GM21723 (cell line): ENCODE results near the gene ALS2.
"Not testable (repeated sequence)": the region's sequence is repeated elsewhere in the genome, so short reads cannot be mapped to it uniquely, and the experiment has no call there.

Source experiments
- ATAC-seq: cut with Tn5 transposase; IDR thresholded peaks from one replicate; pipeline ENCODE4 v1.9.1; 2021; ENCODE audit warnings: mild to moderate bottlenecking, moderate library complexity; ENCODE audit not compliant: unreplicated experiment

ALS2 gene

DNA sequence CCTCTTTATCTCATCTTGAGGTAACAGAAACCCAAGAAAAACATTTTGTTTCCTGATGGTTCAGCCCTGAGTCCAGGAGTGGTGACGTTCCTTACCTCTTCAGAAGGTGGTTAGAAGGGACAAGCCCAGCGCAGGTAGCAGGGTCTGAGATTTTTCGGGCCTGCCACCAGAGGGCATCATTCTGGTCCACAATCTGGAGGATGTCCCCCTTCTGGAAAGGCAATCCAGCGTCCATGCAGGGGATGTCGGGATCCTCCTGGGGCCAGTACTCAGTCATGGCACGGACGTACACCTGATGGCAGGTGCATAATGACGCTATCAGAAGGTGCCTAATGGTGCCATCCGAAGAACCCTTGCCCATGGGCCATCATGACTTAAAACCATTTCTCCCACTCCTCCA, 100.0 kb downstream of the ALS2 start:
- ATAC-seq = no peak

DNA sequence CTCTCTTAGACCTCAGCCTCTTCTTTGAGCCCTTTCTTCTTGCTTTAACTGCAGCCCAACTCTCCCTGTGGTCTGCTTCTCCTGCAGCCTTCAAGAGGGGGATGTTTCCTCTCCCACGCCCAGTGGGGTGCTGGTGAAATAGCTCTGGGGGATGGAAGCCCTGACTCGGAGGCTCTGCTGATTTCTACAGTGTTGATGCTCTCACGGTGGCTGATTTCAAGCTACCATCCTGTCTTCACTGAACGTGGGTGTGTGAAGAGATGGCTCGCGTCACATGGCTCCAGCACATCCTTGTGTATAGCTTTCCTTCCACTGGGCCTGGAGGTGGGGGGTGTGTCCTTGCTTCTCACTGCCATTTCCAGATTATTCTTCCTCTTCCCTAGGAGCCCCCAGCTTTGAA, 102.3 kb downstream of the ALS2 start:
- no peak for ATAC-seq

- ATAC-seq = no peak
These were observed 105.3 kb downstream of the ALS2 start for GRCh38 chr2:201675454-201675853.

DNA sequence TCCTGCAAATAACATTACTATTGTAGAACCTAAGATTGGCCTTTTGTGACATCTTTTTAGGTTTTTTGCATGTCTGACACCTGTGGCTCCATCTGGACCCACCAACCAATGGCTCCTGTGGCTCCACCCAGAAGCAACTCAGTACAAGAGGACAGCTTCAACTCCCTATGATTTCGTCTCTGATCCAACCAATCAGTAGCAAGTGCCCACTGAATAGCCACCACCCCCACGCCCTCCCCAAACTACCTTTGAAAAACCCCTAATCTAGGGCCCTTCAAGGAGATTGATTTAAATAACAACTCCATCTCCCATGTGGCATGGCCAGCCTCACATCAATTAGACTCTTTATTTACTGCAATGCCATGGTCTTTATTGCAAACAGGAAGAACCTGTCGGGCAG, 105.9 kb downstream of the ALS2 start:
- no peak for ATAC-seq

DNA sequence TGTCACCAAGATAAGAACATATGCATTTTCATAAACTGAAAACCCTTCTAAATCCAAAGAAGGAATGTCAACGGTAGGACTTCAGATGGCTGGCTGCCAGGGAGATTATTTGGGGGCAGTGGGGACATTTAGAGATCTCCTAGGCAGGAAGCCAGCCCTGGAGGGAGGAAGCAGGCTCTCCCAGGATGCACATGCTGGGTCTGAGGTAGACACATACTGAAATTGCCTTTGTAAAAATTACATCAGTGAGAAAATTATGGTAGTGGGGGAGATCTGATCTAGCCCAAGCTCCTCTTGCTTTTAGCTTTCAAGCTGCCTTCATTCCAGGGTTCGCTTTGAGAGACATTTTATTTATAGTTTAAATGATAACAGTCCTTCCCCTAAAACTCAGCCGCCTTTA, 106.4 kb downstream of the ALS2 start:
- ATAC-seq = no peak

DNA sequence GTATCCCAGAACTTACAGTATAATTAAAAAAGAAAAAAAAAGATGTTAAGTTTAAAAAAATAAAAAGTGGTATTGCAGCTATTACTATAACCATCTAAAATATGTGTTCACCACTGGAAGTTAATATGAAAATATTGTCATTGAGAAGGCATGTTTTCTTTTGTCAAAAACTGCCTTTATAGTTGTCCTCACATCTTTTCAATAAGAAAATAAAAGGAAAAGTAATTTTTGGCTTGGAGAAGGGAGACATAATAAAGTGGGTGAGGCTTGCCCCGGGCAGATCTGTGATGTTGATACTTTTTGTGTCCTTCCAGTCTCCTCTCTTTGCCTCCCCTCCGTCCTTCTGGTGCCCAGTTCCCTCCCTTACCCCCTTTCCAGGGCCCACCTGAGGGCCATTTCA, 107.2 kb downstream of the ALS2 start:
- ATAC-seq = no peak

DNA sequence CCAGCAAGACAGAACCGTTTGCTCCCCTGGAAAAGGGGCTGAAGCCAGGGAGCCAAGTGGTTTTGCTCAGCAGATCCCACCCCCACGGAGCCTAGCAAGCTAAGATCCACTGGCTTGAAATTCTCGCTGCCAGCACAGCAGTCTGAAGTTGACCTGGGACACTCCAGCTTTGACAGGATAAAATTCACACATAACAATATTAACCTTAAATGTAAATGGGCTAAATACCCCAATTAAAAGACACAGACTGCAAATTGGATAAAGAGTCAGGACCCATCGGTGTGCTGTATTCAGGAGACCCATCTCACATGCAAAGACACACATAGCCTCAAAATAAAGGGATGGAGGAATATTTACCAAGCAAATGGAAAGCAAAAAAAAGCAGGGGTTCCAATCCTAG, 109.5 kb downstream of the ALS2 start:
- not testable (repeated sequence) for ATAC-seq

GRCh38 chr2:201669865-201670264, 110.9 kb downstream of the ALS2 start:
- ATAC-seq = no peak

GRCh38 chr2:201668402-201668910, 112.3 kb downstream of the ALS2 start:
- ATAC-seq = no peak

DNA sequence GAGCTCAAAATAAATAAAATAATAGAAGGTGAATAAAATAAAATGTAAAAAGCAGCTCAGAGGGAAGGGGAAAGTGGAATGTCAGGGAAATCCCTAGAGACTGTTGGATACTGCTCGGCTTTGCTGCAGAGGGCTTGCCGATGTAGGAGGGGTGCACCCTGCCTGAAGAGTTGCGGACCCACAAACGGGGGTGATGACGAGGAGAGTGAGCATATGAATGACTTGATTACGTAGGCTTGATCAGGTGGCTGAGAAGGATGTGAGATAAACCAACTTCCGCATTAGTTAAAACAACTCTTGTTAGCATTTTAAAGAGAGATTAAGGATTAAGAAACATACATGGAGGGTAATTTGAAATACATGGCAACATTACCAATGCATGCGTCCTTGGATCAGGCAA, 116.4 kb downstream of the ALS2 start:
- no peak for ATAC-seq

DNA sequence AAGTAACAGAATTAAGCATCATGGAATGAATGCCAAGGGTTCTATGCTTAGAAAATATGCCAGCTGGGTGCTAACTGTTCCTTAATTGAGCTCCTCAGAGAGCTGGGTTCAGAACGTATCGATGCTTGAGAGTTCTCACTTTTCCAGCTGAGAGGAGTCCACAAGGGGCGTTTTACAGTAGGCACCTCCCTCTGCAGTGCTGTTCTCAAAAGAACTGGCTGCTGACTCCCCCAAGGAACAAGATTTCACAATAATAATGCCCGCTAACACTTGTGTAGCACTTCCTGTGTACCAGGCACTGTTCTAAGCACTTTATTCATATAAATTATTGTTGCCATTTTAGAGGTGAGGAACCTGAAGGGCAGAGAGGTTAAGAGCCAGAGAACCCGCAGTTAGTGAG, 119.4 kb downstream of the ALS2 start:
- ATAC-seq = no peak

DNA sequence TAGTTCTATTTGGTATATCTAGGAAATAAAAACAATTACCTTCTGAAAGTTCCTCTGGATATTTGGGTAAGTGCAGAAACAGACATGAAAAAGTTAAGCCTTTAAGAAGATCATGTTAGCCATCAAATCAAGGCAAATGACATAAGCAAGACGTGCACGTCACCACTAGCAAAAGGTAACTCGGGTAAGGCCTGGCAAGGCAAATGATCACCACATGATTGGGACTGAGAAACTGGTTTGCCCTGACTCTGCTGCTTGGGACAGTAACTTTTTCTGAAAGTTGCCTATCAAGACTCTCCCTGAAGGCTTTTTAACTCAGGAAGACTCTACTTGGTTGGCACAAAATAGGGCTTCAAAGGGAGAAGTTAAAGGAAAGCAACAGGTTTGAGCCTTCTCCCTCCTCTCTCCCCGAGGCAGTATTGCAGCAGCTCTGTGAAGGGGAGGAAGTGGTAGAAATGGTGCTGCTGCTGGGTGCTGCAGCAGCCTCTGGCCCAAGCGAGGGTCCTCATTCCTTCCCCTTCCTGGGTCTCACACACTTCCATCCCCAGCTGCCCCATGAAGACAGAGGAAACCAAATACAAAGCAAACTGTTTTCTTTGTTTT, 120.3 kb downstream of the ALS2 start:
- ATAC-seq = no peak

DNA sequence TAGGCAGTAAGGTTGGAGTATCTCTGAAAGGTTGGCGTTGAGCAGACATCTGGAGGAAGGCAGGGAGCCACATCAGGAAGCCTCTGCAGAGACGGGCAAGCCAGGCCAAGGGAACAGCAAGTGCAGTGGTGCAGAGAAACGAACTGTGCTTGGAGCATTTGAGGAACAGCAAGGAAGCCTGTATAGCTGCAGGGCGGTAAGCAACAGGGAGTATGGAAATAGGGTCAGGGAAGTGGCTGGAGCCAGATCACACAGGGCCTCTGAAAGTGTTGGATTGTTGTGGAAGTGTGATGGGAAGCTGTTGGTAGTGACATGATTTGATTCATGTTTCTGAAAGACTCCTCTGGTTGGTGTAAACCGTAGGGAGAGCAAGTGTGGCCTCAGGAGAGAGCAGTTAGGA, 124.0 kb downstream of the ALS2 start:
- ATAC-seq = no peak

- no peak for ATAC-seq
These were observed 124.6 kb downstream of the ALS2 start for GRCh38 chr2:201656102-201656501.

- no peak for ATAC-seq
These were observed 125.9 kb downstream of the ALS2 start for GRCh38 chr2:201654616-201655384.

DNA sequence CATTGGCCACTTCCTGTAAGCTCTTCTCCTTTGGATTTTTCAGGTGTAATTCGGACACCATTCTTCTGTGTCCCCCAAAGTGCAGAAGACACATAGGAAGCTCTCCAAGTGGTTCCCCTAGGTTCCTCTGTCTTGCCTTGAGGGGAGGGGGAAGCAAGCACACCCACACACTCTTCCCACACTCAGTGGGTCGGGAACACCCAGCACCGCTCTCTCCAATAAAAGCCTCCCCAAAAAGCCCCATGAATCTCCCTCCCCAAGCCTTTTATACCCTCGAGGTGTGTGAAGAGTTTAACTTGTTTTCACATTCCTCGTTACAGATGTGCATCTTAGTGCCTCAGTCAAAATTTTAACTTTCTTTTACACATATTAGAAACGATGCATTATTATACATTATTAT, 127.5 kb downstream of the ALS2 start:
- ATAC-seq = no peak
